DMS79 treated with DMSO at 0.1 percent for 48 hours (cell line): ENCODE results near the gene TMBIM4.
"Not testable (repeated sequence)": the region's sequence is repeated elsewhere in the genome, so short reads cannot be mapped to it uniquely, and the experiment has no call there.

ENCODE experiments used
- DNase-seq: peaks from one replicate; lab custom pipeline; 2025; lab: John Stamatoyannopoulos, UW

Gene TMBIM4, protein sequence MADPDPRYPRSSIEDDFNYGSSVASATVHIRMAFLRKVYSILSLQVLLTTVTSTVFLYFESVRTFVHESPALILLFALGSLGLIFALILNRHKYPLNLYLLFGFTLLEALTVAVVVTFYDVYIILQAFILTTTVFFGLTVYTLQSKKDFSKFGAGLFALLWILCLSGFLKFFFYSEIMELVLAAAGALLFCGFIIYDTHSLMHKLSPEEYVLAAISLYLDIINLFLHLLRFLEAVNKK

DNA sequence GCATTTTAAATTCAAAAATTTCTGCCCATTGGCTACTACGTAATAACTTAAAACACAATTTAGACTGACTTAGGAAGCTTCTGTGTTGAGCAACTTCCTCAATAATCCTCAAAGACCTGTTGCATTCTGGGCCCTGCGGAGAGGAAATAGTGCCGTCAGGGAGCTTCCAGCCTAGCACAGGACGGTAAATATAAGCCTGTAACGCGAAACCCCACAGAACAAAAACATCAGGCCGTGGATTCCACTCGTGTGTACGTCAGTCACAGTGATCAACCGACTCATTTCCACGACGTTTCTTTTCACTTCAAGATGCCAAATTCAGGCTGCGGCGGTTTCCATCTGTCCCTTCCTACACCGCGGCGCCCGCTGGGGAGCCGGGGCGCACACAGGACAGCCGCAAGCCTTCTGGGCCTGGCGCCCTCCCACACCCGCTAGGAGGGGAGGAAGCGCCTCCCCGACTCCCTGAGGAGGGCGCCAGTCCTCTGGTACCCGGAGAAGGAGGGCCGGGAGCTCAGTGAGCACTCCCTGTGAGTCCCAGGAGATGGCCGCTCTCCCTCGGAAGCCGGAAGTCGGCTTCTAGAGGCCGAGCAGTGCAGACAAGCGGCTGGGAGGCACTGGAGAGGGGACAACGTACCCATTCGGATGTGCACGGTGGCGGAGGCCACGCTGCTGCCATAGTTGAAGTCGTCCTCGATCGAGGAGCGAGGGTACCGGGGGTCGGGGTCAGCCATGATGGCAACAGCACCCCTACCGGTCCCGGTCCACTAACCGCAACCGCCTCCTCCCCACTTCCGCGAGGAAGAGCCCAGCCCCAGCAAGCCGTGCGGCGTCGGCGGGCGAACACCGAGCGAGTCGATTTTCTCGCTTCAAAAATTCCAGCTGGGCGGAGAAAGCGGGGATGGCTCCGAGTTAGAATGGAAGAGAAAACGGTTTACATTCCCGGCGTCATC, at the start of gene TMBIM4:
TSS of gene TMBIM4 (minus strand) at position 776 of the 950 bp plus-strand sequence. CDS start at position 731, 45 bp downstream.
- peak; percentile 43 for DNase-seq

GRCh38 chr12:66217342-66217917, 47.6 kb upstream of the TMBIM4 start:
- DNase-seq = no peak

- DNase-seq = not testable (repeated sequence)
These were observed 43.2 kb upstream of the TMBIM4 start for GRCh38 chr12:66213011-66213410.

DNA sequence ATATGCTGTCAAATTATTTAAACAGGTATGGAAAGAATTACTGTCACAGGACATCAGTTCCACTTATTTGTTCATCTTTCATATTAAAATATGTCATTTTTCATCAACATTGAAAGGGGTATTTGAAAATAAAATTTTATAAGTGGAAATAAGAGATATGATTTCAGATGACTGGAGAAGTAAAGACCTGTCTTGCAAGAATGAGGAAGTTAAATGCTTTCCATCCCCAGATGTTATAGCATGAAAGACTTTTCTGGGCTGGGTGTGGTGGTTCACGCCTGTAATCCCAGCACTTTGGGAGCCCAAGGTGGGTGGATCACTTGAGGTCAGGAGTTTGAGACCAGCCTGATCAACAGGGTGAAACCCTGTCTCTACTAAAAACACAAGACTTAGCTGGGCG, 41.8 kb upstream of the TMBIM4 start:
- DNase-seq = not testable (repeated sequence)

GRCh38 chr12:66210840-66211239, 41.0 kb upstream of the TMBIM4 start:
- DNase-seq = no peak

- DNase-seq = no peak
These were observed 36.3 kb upstream of the TMBIM4 start for GRCh38 chr12:66206141-66206540.

DNA sequence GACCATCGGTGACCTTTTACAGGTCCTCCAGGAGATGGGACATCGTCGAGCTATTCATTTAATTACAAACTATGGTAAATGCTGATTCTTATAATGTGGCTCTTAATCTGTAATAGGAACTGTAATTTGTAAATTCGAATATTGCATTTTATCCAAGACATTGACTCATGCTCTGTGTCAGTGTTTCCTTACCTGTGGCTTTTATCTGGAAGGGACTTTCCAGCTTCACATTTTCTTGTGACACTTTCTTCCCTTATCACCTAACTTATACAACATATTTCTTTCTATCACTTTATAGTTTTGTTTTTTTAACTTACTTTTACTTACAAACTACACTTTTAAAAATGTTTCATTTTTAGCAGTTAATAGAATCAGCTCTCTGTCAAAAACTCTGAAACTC, 34.0 kb upstream of the TMBIM4 start:
- DNase-seq = no peak

- DNase-seq = no peak
These were observed 30.2 kb upstream of the TMBIM4 start for GRCh38 chr12:66199831-66200509.

- no peak for DNase-seq
These were observed 29.3 kb upstream of the TMBIM4 start for GRCh38 chr12:66199141-66199540.

DNA sequence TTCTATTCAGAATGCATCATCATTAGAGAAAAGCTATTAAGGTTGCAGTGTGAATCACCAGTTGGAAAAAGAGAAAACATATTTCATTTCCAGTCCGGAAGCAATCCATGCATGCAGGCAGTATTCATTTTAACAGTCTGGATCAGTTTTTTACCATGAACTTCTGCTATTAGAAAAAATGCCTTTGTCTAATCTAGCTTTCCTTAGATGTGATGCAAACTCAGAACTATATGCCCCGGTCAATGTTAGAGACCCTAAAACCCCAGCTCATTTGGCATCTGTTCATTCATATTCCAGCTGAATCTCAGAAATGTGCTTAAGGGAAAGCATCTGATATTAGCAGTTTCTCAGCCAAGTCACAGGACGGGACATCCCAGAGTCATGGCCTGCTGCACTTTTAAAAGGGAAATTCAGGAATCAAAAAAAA, 27.7 kb upstream of the TMBIM4 start:
- no peak for DNase-seq

DNA sequence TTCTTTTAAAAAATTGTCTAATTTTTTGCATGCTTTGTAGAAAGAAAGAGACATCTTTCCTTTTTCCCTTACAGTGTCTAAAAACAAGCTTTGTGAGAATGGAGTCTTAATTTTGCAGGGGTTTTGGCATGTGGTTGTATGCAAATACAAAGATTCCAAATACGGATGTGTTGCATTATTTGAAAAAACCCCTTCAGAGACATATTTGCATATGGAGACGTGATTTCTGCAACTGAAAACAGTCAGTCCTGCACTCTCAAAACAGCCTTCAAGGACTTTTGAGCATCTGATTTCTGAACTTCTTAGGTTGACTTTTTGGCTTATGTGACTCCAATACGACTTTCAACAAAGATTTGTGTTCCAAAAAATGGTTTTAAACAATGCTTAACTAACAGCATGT, 27.0 kb upstream of the TMBIM4 start:
- no peak for DNase-seq

DNA sequence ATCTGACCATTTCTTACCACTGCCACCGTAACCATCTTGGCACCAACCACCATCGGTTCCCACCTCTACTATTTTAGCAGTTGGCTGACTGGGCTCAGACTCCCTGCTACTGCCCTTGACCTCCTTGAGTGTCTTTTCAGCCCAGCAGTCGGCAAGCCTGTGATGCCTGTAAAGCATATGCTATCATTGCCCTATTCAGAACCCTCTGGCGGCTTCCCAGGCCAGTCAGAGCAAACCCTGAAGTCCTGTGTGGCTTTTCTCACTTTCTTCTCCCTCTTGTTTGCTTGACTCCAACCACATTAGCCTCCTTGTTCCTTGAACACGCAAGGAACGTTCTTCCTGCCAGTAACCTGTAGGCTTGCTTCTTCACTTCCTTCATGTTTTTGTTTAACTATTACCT, 25.4 kb upstream of the TMBIM4 start:
- no peak for DNase-seq

- no peak for DNase-seq
These were observed 24.3 kb upstream of the TMBIM4 start for GRCh38 chr12:66194122-66194521.

DNA sequence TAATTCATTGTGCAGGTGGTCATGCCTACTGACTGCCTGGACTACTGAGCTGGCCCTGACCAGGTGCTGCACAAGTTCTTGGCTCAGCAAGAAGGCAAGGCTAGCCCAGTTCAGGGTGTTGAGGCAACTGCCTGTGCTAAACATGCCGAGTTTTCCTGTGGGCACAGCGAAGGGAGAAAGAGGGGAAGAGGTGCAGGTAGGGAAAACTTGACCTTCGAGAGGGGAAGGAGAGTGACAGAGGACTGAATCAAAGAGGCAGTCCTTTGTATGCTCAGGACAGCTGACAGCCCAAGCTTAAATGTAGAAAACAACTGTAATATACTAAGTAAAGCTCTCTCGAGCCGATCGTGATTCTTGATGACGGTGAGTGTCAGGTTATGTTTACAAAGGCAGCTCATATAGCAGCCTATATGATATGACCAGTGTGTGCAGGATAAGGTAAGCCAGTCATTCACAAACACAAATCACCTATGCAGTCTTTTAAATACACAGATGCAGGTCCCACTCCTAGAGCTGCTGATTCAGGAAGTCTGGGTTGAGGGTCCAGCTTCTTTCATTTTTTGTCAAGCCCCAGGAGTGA, 21.8 kb upstream of the TMBIM4 start:
- peak; percentile 10 for DNase-seq

- DNase-seq = peak; percentile 30
These were observed 20.9 kb upstream of the TMBIM4 start for GRCh38 chr12:66190519-66191370.

GRCh38 chr12:66189889-66190288, 20.1 kb upstream of the TMBIM4 start:
- peak; percentile 4 for DNase-seq

GRCh38 chr12:66189486-66189843, 19.7 kb upstream of the TMBIM4 start:
- DNase-seq = no peak

DNA sequence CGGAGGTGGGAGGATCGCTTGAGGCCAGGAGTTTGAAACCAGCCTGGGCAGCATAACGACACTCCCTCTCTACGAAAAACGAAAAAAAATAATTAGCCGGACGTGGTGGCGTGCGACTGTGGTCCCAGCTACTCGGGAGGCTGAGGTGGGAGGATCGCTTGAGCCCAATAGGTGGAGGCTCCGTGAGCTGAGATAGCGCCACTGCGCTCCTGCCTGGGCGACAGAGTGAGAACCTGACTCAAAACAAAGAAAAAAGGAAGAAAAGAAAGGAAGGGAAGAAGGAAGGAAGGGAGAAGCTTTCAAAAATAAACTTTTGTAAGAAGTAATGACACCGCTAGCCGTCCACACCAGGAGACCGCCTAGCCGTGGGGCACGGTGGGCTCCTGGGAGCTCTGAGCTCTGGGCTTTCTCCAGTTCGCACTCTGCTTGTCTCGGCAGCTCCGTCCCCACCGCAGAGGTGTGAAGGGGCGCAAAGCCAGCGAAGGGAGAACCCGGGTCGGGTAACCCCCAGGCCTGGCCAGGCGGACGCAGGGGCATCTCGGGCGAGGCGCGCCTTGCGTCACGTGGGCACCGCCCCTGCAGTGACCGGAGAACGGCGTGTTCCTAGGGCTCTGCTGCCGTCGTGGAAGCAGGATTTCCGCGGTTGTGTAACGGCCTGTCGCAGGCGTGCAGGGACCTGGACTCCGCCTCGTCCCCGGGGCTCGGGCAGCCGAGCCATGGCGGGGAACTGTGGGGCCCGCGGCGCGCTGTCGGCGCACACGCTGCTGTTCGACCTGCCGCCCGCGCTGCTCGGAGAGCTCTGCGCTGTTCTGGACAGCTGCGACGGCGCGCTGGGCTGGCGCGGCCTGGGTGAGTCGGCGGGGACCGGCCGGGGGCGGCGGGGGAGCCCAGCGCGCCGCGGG, 19.0 kb upstream of the TMBIM4 start, which contains the start of gene IRAK3:
TSS of gene IRAK3 (plus strand) at position 631 of the 902 bp plus-strand sequence. CDS start at position 717, 86 bp downstream.
- DNase-seq = peak; percentile 5

GRCh38 chr12:66187821-66188220, 18.0 kb upstream of the TMBIM4 start:
- no peak for DNase-seq

DNA sequence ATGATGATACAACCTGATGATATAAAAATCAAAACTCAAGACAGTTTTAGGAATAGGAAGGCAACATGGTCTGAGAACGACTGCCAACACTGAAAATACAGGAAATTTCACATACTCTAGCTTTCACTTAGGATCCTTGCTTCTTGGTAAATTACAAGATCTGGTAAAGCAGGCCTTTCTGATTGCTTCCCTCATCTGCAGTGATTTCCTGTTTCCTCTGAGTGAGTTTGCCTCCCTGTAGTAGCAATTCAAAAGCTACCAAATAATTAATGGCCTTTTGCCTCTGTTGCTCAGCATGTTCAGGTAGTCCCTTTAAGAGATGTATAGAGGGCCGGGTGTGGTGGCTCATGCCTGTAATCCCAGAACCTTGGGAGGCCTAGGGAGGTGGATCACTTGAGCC, 17.2 kb upstream of the TMBIM4 start:
- no peak for DNase-seq
